Measurements from ENCODE around the gene TACC2.
"Not testable (repeated sequence)": the region's sequence is repeated elsewhere in the genome, so short reads cannot be mapped to it uniquely, and the experiment has no call there.

The TACC2 gene, protein sequence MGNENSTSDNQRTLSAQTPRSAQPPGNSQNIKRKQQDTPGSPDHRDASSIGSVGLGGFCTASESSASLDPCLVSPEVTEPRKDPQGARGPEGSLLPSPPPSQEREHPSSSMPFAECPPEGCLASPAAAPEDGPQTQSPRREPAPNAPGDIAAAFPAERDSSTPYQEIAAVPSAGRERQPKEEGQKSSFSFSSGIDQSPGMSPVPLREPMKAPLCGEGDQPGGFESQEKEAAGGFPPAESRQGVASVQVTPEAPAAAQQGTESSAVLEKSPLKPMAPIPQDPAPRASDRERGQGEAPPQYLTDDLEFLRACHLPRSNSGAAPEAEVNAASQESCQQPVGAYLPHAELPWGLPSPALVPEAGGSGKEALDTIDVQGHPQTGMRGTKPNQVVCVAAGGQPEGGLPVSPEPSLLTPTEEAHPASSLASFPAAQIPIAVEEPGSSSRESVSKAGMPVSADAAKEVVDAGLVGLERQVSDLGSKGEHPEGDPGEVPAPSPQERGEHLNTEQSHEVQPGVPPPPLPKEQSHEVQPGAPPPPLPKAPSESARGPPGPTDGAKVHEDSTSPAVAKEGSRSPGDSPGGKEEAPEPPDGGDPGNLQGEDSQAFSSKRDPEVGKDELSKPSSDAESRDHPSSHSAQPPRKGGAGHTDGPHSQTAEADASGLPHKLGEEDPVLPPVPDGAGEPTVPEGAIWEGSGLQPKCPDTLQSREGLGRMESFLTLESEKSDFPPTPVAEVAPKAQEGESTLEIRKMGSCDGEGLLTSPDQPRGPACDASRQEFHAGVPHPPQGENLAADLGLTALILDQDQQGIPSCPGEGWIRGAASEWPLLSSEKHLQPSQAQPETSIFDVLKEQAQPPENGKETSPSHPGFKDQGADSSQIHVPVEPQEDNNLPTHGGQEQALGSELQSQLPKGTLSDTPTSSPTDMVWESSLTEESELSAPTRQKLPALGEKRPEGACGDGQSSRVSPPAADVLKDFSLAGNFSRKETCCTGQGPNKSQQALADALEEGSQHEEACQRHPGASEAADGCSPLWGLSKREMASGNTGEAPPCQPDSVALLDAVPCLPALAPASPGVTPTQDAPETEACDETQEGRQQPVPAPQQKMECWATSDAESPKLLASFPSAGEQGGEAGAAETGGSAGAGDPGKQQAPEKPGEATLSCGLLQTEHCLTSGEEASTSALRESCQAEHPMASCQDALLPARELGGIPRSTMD (N-terminal part only)

DNA sequence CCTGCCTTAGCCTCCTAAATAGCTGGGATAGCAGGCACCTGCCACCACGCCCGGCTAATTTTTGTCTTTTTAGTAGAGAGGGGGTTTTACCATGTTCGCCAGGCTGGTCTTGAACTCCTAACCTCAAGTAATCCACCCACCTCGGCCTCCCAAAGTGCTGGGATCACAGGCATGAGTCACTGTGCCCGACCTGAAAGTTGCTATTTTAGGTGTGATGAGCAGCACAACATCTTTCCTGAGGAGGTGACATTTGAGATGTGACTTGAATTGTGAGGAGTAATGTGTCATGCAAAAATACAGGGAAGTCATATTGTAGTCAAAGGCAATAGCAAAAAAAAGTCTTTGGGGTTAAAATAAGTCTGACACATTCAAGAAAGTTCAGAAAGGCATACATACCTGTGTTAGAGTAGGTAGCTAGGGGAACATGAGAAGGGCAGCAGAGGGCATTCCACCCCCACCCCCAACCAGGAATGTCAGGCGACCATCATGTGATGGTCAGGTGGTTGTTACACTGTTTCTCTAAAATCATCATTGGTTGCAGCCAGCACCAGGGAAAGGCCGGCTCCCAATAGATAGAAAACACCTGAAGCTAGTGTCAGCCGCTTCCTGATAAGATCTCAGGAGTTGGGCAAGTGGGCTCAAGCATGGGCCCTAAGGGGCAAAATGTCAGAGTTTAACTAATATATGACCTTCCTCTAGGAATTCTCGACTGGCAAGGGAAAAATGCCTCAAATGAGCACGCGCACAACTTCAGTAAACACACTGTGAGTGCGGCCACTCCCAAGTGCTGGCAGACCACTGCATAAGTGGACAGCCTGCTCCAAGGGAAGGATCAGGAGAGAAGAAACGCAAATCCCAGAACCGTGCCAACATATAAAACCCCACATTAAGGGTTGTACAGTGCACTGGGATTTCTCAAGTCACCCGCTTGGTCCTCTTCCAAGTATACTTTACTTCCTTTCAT lies at the start of gene TACC2:
TACC2 (plus strand) TSS at position 803 of the 964 bp plus-strand sequence. CDS start 32,819 bp downstream, outside the sequence.
- no peak for DNase-seq

- no peak for DNase-seq
These were observed 47.4 kb upstream of the TACC2 start for GRCh38 chr10:121941532-121941931.

GRCh38 chr10:121942749-121943416 lies 46.1 kb upstream of the TACC2 start:
- no peak for DNase-seq

- no peak for DNase-seq
These were observed 41.3 kb upstream of the TACC2 start for GRCh38 chr10:121947343-121948330.

GRCh38 chr10:121949049-121949448 lies 39.9 kb upstream of the TACC2 start:
- no peak for DNase-seq

DNA sequence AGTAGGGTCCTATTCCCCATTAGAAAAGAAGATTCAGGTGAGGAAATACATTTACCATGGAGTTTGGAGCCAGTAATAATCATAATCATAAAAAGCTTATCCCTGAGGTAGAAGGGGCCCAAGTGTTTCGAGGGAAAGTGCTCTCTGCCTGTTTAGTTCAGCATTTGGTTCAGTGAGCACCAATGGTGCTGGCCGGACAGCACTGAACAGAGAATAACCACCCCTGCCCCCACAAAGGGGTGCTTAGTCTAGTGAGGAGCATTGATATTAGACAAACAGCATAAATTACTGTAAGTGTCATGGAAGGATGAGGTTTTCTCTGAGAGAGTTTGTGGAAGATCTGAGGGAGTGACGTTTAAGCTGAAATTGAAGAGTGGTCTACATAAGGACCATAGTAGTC lies 39.5 kb upstream of the TACC2 start:
- DNase-seq, result no peak

DNA sequence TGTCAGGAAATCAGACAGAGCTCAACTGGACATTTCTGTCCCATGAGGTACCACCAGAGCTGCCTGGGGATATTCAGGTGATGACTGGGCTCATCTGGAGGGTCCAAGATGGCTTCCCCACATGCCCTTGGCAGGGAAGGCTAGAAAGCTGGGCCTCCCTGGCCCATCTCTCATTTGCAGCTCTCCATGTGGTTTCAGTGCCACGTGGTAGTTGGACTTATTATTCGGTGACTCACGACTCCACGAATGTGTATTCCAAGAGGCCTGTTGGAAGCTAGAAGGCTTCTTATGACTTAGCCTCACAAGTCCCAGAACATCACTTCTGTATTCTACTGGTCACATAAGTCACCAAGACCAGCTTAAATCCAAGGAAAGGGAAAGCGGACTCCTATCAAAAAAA lies 36.7 kb upstream of the TACC2 start:
- DNase-seq, result no peak

DNA sequence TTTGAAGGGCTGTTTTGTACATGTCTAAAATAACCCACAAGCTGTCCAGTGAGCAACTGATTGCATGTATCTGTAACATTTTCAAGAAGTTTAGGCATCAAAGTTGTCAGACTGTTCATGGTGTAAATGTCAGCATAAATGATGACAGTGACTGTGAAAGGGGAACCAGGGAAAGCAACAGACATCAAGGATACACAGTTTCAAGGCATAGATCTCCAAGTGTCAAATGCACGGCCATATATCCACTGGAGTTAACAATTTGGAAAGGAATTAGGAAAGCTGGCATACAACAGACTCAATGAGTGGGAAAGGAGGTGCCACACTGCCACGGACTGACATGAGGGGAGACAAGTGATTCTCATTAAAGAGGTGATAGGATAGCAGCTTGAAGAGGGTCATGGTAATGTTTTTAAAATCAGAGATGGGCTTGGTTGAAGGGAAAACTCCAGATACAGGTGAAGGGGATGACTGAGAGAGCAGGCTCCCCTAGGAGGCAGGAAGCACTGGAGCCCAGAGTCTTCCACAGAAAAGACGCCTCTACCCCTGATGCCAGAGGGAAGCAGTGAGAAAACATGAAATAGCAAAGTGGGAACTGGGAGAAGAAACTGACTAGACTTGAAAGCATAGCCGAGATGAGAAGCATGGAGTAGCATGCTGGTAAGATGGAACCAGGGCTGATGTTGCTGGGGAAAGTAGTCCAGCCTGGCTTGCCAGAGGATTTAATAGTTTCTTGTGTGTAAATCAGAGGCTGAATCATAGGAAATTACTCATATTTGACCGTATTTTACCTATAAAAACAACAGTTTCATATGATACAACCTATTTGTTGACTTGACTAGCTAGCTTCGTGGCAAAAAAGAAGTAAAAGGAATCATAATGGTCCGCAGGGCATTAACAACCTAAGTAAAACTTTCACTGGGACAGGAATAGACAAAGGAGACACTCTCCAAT lies 32.6 kb upstream of the TACC2 start:
- no peak for DNase-seq

DNA sequence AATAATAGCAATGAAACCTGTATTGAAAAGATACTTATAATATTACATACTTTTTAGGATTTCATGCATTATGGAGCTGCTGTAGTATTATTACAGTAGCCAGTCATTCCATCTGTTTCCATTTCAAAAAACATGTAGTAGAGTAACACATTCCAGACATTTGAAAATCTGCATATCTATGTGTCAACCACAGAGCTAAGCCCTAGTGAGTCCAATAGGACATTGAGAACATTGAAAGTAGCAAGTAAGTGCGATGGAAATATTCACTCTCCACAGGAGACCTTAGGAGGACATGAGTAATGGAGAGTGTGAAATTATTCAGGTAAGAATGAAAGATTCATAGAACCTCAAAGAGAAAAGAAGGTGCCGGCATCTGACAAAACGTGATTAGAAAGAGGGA lies 29.3 kb upstream of the TACC2 start:
- no peak for DNase-seq

- DNase-seq, result no peak
These were observed 27.5 kb upstream of the TACC2 start for GRCh38 chr10:121961456-121961855.

DNA sequence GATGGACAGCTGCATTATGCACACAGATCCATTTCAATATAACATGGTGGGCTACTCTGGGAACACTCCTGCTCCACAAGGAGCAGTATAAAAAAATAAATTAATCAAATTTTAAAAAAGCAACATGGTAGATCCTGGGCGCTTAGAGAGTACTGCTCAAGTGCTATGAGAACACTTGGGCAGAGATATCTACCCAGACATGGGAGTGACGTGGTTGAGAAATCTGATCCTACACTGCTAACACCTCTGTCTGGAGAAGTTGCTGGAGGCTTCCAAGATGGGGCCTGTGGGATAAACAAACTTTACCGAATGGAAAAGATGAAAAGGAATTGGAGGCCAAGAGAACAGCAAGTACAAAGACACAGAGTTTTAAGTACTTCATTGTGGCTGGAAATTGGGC lies 23.0 kb upstream of the TACC2 start:
- no peak for DNase-seq

- not testable (repeated sequence) for DNase-seq
These were observed 19.9 kb upstream of the TACC2 start for GRCh38 chr10:121969086-121969485.

GRCh38 chr10:121974019-121974534 lies 14.9 kb upstream of the TACC2 start:
- DNase-seq, result no peak

DNA sequence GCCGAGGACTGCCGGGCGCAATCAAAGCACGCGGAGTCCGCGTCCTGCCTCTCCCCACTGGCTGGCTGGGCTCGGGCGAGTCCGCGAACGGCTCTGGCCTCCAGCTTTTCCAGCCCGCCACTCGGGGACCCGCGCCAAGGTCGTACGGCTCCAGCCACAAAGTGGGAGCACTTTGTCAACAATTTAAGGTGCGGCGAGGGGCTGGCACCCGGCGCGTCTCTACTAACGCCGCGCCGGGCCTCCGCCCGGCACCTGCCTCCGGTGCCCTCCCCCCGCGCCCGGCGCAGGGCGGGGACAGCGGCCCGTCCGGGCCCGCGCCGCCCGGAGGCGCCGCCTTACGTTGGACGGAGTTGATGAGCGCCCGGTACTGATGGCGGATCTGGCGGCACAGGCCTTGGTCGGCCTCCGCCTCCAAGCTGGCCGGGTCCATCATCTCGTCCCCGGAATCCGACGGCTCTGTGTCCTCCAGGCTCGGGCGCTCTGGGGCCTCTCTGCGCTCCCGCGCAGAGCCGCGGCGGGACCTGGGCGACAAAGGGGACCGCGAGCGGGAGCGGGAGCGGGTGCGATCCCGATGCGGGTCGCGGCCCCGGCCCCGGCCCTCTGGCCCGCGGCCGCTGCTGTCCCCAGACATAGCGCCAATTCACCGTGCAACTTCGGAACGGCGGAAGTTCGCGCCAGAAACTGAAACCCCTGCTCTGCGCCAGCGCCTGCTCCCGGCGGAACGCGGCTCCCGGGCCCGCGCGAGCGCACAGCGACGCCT lies 14.2 kb upstream of the TACC2 start, which contains the start of gene NSMCE4A:
NSMCE4A (minus strand) TSS at position 683 of the 760 bp plus-strand sequence; CDS start at position 631, 52 bp downstream.
- peak; percentile 49 for DNase-seq

DNA sequence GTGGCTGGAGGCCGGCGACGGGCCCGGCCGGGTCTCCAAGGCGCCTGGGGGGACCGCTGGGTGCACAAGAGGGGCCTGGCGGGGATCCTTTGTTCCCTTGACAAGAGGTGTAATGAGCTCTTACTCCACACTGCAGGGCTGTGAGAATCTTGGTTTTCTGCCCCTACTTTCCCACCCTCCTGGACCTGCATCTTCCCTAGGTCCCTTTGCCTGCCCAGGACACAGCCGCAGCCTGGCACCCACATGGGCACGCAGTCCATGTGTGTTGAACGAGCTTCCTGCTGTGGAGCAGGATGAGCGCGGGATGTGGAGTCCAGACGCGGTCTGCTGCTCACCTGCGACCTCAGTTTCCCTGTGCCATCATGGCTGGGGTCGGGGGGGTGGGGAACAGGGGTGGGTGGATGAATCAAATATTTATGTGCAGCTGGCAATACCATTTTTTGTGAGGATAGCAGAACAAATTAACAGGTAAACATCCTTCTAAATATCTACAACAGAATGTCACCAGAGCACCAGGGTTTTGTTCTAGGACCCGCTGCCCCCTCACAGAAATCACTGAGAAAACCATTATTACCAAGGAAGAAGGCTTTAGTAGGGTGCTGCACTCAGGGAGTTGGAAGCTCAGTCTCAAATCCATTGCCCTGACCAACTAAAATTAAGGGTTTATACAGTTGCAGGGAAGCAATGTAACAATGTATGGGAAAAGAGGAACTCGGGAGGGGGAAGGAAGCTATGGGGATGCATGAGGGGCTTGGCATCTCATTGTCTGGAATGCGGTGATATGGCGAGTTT lies 13.5 kb upstream of the TACC2 start:
- no peak for DNase-seq

- DNase-seq, result no peak
These were observed 12.4 kb upstream of the TACC2 start for GRCh38 chr10:121976607-121977006.

DNA sequence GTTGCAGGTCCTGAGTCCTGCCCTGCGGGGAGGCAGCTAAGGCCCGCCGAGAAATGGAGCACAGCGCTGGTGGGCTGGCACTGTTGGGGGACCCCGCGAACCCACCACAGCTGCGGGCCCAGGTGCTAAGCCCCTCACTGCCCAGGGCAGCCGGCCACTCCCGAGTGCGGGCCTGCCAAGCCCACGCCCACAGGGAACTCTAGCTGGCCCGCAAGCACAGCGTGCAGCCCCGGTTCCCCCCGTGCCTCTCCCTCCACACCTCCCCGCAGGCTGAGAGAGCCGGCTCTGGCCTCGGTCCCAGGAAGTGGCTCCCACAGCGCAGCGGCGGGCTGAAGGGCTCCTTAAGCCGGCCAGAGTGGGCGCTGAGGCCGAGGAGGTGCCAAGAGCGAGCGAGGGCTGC lies 10.5 kb upstream of the TACC2 start:
- no peak for DNase-seq
